Measurements from ENCODE around the gene RXFP4. TPM values are rescaled to one million over a fixed set of nuclear protein-coding genes. Genes with fewer than 3 reads are reported as not detected.

Gene RXFP4
- total and polyA plus RNA-seq, 2 of the 13 experiments (the other 11 are each of a cell fraction or from before 2014, with no cell fraction given): 0.38 to 1.4 TPM

- intact Hi-C loops (cut with micrococcal nuclease; ENCODE audit: unreplicated experiment) (no loop called here), in situ Hi-C loops (cut with HindIII; ENCODE audit: extremely low pct_ligation_motif_present, low pct_unique_long_range_greater_than_20kb) (loop anchor here (10.0 kb wide), 1 partner anchor 53 kb away; no protein-coding TSS in a partner anchor)
- Histone ChIP-seq H3K27me3 (ENCODE audit: control insufficient read depth in 1 of 2, insufficient read depth in 2 of 2, low read length in 2 of 2) (no peaks in the 10 kb centered on the region; a peak in 1 of 5 replicates), H3K4me2 (ENCODE audit: low read depth, low read length) (peak overlapping the region; percentile 95), H3K27ac (ENCODE audit: extremely low read length, insufficient read depth, low read length) (no peak overlapping the region), H3K4me1 (ENCODE audit: insufficient read depth, low read length) (peaks cover 50% of the 10 kb centered on the region), H3K9me3 (ENCODE audit: low read length) (no peaks in the 10 kb centered on the region), H3K9ac (ENCODE audit: insufficient read depth, low read depth, low read length) (peak overlapping the region; percentile 16; the same call in 1 of the 2 replicates), H4K20me1 (ENCODE audit: insufficient read depth, low read length) (peaks cover 26% of the 10 kb centered on the region; the same call in 1 of the 2 replicates), H3K4me3 (replicated peaks in 1 of 3; ENCODE audit: insufficient read depth in 1 of 3, low read depth in 2 of 3, low read length in 3 of 3) (peak overlapping the region in 2 of 3 experiments; percentile 34 to 83; a peak in 2 of 6 replicates), H3K79me2 (ENCODE audit: insufficient read depth, low read length) (peaks cover 50% of the 10 kb centered on the region), H2AFZ (ENCODE audit: low read length) (no peak overlapping the region), H3K36me3 (replicated peaks in 1 of 2; ENCODE audit: control insufficient read depth in 1 of 2, insufficient read depth in 2 of 2, low read length in 2 of 2) (peaks cover 4 to 51% of the 10 kb centered on the region in 2 experiments; a peak in 4 of 5 replicates)
- BruUV-seq (replicated peaks): no TSS peak
- TF ChIP-seq PLSCR1 (CRISPR knock-in tag; IDR thresholded peaks at IDR 0.05; ENCODE audit: borderline replicate concordance) (no peak), ZNF264 (CRISPR knock-in tag; IDR thresholded peaks at IDR 0.05) (no peak), GATAD2A (CRISPR knock-in tag; IDR thresholded peaks at IDR 0.05) (no peak), ZNF879 (CRISPR knock-in tag; IDR thresholded peaks at IDR 0.05) (no peak), SNAPC2 (CRISPR knock-in tag; IDR thresholded peaks at IDR 0.05) (no peak), SIX4 (CRISPR knock-in tag; IDR thresholded peaks at IDR 0.05) (no peak), ZSCAN12 (CRISPR knock-in tag; IDR thresholded peaks at IDR 0.05) (no peak)
- ChIA-PET POLR2A (interaction anchor here (0.9 to 3.5 kb wide), 8 partner anchors 8 to 89 kb away, joined by 3 to 28 read pairs (median 6); partner anchors contain the start of genes ARHGEF2 and SSR2), CTCF (ENCODE audit: low intra/inter-chr PET ratio, low total read pairs) (no interaction called here)
- 88% methylated on average over 1 of the region's 1 CpG for WGBS (ENCODE audit: low lambda C conversion rate)
- no peak for DNase-seq (ENCODE audit: low spot score)
- no peak for ATAC-seq
- no peak for FAIRE-seq
These were observed 9.4 kb upstream of the RXFP4 start for GRCh38 chr1:155932081-155932480.

GRCh38 chr1:155932487-155932886 is 9.0 kb upstream of the RXFP4 start:
- Histone ChIP-seq H3K4me1 (ENCODE audit: insufficient read depth, low read length) (peaks cover 50% of the 10 kb centered on the region), H3K79me2 (ENCODE audit: insufficient read depth, low read length) (peaks cover 50% of the 10 kb centered on the region), H4K20me1 (ENCODE audit: insufficient read depth, low read length) (peaks cover 26% of the 10 kb centered on the region; the same call in 1 of the 2 replicates), H3K4me2 (ENCODE audit: low read depth, low read length) (peak overlapping the region; percentile 95), H3K36me3 (replicated peaks in 1 of 2; ENCODE audit: control insufficient read depth in 1 of 2, insufficient read depth in 2 of 2, low read length in 2 of 2) (peaks cover 3 to 47% of the 10 kb centered on the region in 2 experiments; a peak in 4 of 5 replicates), H3K4me3 (replicated peaks in 1 of 3; ENCODE audit: insufficient read depth in 1 of 3, low read depth in 2 of 3, low read length in 3 of 3) (peak overlapping the region; percentile 83 to 98 (median 97); a peak in 4 of 6 replicates), H3K27ac (ENCODE audit: extremely low read length, insufficient read depth, low read length) (no peak overlapping the region), H3K27me3 (ENCODE audit: control insufficient read depth in 1 of 2, insufficient read depth in 2 of 2, low read length in 2 of 2) (no peaks in the 10 kb centered on the region; a peak in 1 of 5 replicates), H3K9ac (ENCODE audit: insufficient read depth, low read depth, low read length) (0 out of 2 replicates have a peak overlapping the region, but pooled peaks have one; percentile 22), H3K9me3 (ENCODE audit: low read length) (no peaks in the 10 kb centered on the region), H2AFZ (ENCODE audit: low read length) (no peak overlapping the region)
- no TSS peak for BruUV-seq (replicated peaks)
- intact Hi-C loops (cut with micrococcal nuclease; ENCODE audit: unreplicated experiment) (no loop called here), in situ Hi-C loops (cut with HindIII; ENCODE audit: extremely low pct_ligation_motif_present, low pct_unique_long_range_greater_than_20kb) (loop anchor here (10.0 kb wide), 1 partner anchor 52 kb away; no protein-coding TSS in a partner anchor)
- FAIRE-seq (no peak), DNase-seq (ENCODE audit: low spot score) (no peak), ATAC-seq (no peak)
- TF ChIP-seq MTERF4 (CRISPR knock-in tag; IDR thresholded peaks at IDR 0.05) (no peak), SP140L (CRISPR knock-in tag; IDR thresholded peaks at IDR 0.05; ENCODE audit: borderline replicate concordance) (no peak)
- CTCF ChIA-PET (ENCODE audit: low intra/inter-chr PET ratio, low total read pairs): interaction anchor here (0.7 kb wide), 1 partner anchor 134 kb away, joined by 3 read pairs; no protein-coding TSS in a partner anchor
- POLR2A ChIA-PET: interaction anchor here (0.9 to 3.5 kb wide), 7 partner anchors 8 to 88 kb away, joined by 3 to 28 read pairs (median 6); partner anchors contain the start of genes ARHGEF2 and SSR2
- 82% methylated on average over 5 of the region's 5 CpGs for WGBS (ENCODE audit: low lambda C conversion rate)

Data from HepG2 (cell line).